ENCODE data around the gene NLRP13.

NLRP13 gene

GRCh38 chr19:55907286-55907685 lies 24.9 kb downstream of the NLRP13 start:
- in situ Hi-C loops (cut with MboI; ENCODE audit: low sequenced_read_pairs), result no loop called here

- in situ Hi-C loops (cut with MboI; ENCODE audit: low sequenced_read_pairs), result no loop called here
Observed at GRCh38 chr19:55902080-55902751, 29.9 kb downstream of the NLRP13 start.

- in situ Hi-C loops (cut with MboI; ENCODE audit: low sequenced_read_pairs), result no loop called here
Observed at GRCh38 chr19:55901369-55902079, 30.6 kb downstream of the NLRP13 start.

GRCh38 chr19:55898911-55899310 lies 33.2 kb downstream of the NLRP13 start:
- in situ Hi-C loops (cut with MboI; ENCODE audit: low sequenced_read_pairs), result no loop called here

GRCh38 chr19:55882626-55883025 lies 49.5 kb downstream of the NLRP13 start:
- in situ Hi-C loops (cut with MboI; ENCODE audit: low sequenced_read_pairs), result no loop called here

GRCh38 chr19:55877211-55877610 lies 54.9 kb downstream of the NLRP13 start:
- in situ Hi-C loops (cut with MboI; ENCODE audit: low sequenced_read_pairs), result no loop called here

GRCh38 chr19:55870736-55871135 lies 61.4 kb downstream of the NLRP13 start:
- in situ Hi-C loops (cut with MboI; ENCODE audit: low sequenced_read_pairs), result no loop called here

GRCh38 chr19:55867101-55867500 lies 65.0 kb downstream of the NLRP13 start:
- in situ Hi-C loops (cut with MboI; ENCODE audit: low sequenced_read_pairs), result no loop called here

- in situ Hi-C loops (cut with MboI; ENCODE audit: low sequenced_read_pairs), result no loop called here
Observed at GRCh38 chr19:55866521-55866920, 65.6 kb downstream of the NLRP13 start.

- in situ Hi-C loops (cut with MboI; ENCODE audit: low sequenced_read_pairs), result no loop called here
Observed at GRCh38 chr19:55858969-55859368, 73.2 kb downstream of the NLRP13 start.

GRCh38 chr19:55858401-55858800 lies 73.7 kb downstream of the NLRP13 start:
- in situ Hi-C loops (cut with MboI; ENCODE audit: low sequenced_read_pairs), result no loop called here

- in situ Hi-C loops (cut with MboI; ENCODE audit: low sequenced_read_pairs), result no loop called here
Observed at GRCh38 chr19:55857974-55858373, 74.2 kb downstream of the NLRP13 start.

- in situ Hi-C loops (cut with MboI; ENCODE audit: low sequenced_read_pairs), result no loop called here
Observed at GRCh38 chr19:55857149-55857548, 75.0 kb downstream of the NLRP13 start.

GRCh38 chr19:55855160-55855559 lies 77.0 kb downstream of the NLRP13 start:
- in situ Hi-C loops (cut with MboI; ENCODE audit: low sequenced_read_pairs), result no loop called here

Data from HL-60/S4 treated with retinoic acid at 250 ng/mL for 4 days and 3 days (cell line).